GM12878 (cell line): ENCODE results near the gene SEMA4D. TPM values are rescaled to one million over a fixed set of nuclear protein-coding genes. Genes with fewer than 3 reads are reported as not detected.

Source experiments
- ATAC-seq: fragments of 200-7000 bp; cut with Tn5 transposase; 3 replicates; pipeline ENCODE4 v1.9.1; 2020; ENCODE audit warnings: mild to moderate bottlenecking, moderate library complexity
- BruUV-seq: library from RNA; stranded (reverse); fragments of 400-500 nt; replicated peaks from 2 replicates; lab custom pipeline; 2021; lab: Mats Ljungman, UMichigan
- CTCF ChIA-PET: fragments of 300-600 bp; sonication (Branson Sonifier 250); formaldehyde crosslinking; extraction: SDS; loops from one replicate; lab custom pipeline; 2021; ENCODE audit warnings: inconsistent platforms; lab: Yijun Ruan, JAX
- POLR2A ChIA-PET: fragments of 350-600 bp; formaldehyde crosslinking; extraction: SDS; loops from one replicate; lab custom pipeline; 2021; ENCODE audit warnings: inconsistent platforms; lab: Charles Lee
- RAD21 ChIA-PET: fragments of 300-600 bp; sonication (Branson Sonifier 250); formaldehyde crosslinking; loops from one replicate; lab custom pipeline; 2023; ENCODE audit warnings: antibody characterized with exemption; ENCODE audit not compliant: unreplicated experiment; lab: Charles Lee
- SMC1A ChIA-PET: fragments of 300-600 bp; sonication (Branson Sonifier 250); formaldehyde crosslinking; loops from one replicate; lab custom pipeline; 2023; ENCODE audit not compliant: unreplicated experiment, uncharacterized antibody; lab: Charles Lee
- DNase-seq: peaks from one replicate; pipeline ENCODE4 v3.0.0-alpha.2; 2011; ENCODE audit warnings: low read depth, low spot score
- FAIRE-seq: peaks from 3 replicates; lab custom pipeline; 2011; peaks lifted over from hg19 to GRCh38; lab: Jason Lieb, UNC
- H2AFZ ChIP-seq: 2 replicates; pipeline ENCODE4 v1.6.0; 2011; ENCODE audit warnings: low read depth, low read length, control low read depth; ENCODE audit not compliant: control insufficient read depth
- H3K27ac ChIP-seq: 2 replicates; pipeline ENCODE4 v1.5.1; 2011; ENCODE audit warnings: control low read depth; ENCODE audit not compliant: control insufficient read depth, insufficient read depth
- H3K27me3 ChIP-seq, 2 experiments: replicated peaks in 1 of 2; 2 replicates each; pipeline versions ENCODE4 v1.6.0 to v1.6.1; 2011; ENCODE audit warnings: low read length in 1 of 2; ENCODE audit not compliant: control insufficient read depth in 2 of 2, insufficient read depth in 2 of 2
- H3K36me3 ChIP-seq, 2 experiments: 2 replicates each; pipeline ENCODE4 v1.5.1; 2011; ENCODE audit warnings: low read length in 1 of 2; ENCODE audit not compliant: control insufficient read depth in 2 of 2, insufficient read depth in 2 of 2
- H3K4me1 ChIP-seq: 2 replicates; pipeline ENCODE4 v1.6.1; 2011; ENCODE audit warnings: mild to moderate bottlenecking, low read length, moderate library complexity, mixed read lengths; ENCODE audit not compliant: control insufficient read depth, insufficient read depth
- H3K4me2 ChIP-seq: 2 replicates; pipeline ENCODE4 v1.6.0; 2011; ENCODE audit warnings: control low read depth; ENCODE audit not compliant: control insufficient read depth, insufficient read depth
- H3K4me3 ChIP-seq: fragments of 200-600 bp; sonication (generic); 2 replicates; pipeline ENCODE4 v1.5.1; 2016
- H3K79me2 ChIP-seq: 2 replicates; pipeline ENCODE4 v1.6.0; 2011; ENCODE audit warnings: low read length; ENCODE audit not compliant: control insufficient read depth, insufficient read depth
- H3K9ac ChIP-seq: 2 replicates; pipeline ENCODE4 v1.8.0; 2011; ENCODE audit warnings: low read length, control low read depth, mixed read lengths; ENCODE audit not compliant: control insufficient read depth, insufficient read depth
- H3K9me3 ChIP-seq: replicated peaks from 3 replicates; pipeline ENCODE4 v1.5.1; 2011; ENCODE audit warnings: mild to moderate bottlenecking, low read length; ENCODE audit not compliant: control insufficient read depth, insufficient read depth
- H4K20me1 ChIP-seq: 2 replicates; pipeline ENCODE4 v1.6.0; 2011; ENCODE audit not compliant: control insufficient read depth, insufficient read depth
- MXI1 ChIP-seq: fragments of 150-350 bp; IDR thresholded peaks from 2 replicates; pipeline ENCODE4 v1.6.1; 2011; ENCODE audit warnings: low read depth, mild to moderate bottlenecking, inconsistent platforms, low read length, improper control_type of control experiment
- PAX8 ChIP-seq: fragments of 450-650 bp; IDR thresholded peaks from 2 replicates; pipeline ENCODE4 v1.6.1; 2017; ENCODE audit warnings: mild to moderate bottlenecking, moderate library complexity
- POLR2AphosphoS5 ChIP-seq: IDR thresholded peaks from 2 replicates; pipeline ENCODE4 v1.6.1; 2011; ENCODE audit warnings: mild to moderate bottlenecking, low read length, inconsistent platforms
- SIN3A ChIP-seq: IDR thresholded peaks from 2 replicates; pipeline ENCODE4 v1.6.1; 2012; ENCODE audit warnings: low read depth, low read length, improper control_type of control experiment
- USF2 ChIP-seq: IDR thresholded peaks from 2 replicates; pipeline ENCODE4 v1.6.1; 2011; ENCODE audit warnings: low read depth, low read length, improper control_type of control experiment, borderline replicate concordance
- ZNF592 ChIP-seq: fragments of 450-650 bp; IDR thresholded peaks from 2 replicates; pipeline ENCODE4 v1.6.1; 2017; ENCODE audit warnings: mild to moderate bottlenecking, moderate library complexity
- WGBS: methylation state at CpG from one replicate; pipeline ENCODE4 v1.1.6; 2016; ENCODE audit warnings: low lambda C conversion rate; ENCODE audit not compliant: insufficient replicate concordance, insufficient coverage; ENCODE audit errors: missing lambda C conversion rate; 5-methylcytosine and 5-hydroxymethylcytosine counted together
- in situ Hi-C: fragments of 300-500 bp; cut with MboI; formaldehyde crosslinking; loops from 9 replicates; pipeline ENCODE4 v1.14.3; 2018; ENCODE audit warnings: mixed read lengths
- intact Hi-C: fragments of 100-400 bp; cut with micrococcal nuclease; formaldehyde crosslinking; loops from one replicate; pipeline ENCODE4 v1.14.2; 2022; ENCODE audit not compliant: unreplicated experiment
- polyA plus RNA-seq, 11 experiments: library from polyadenylated mRNA; depleted of rRNA in 4 of 11; unstranded in 6 of 11; stranded (reverse) in 5 of 11; fragments of >200 nt; fragmentation: Nextera tagmentation in 4 of 11; fragmentation: Illumina TruSeq in 1 of 11; extraction: Ambion mirVana in 4 of 11; extraction: Trizol in 1 of 11; gene quantifications; 1 replicate in 1 of 11; 2 replicates in 10 of 11; pipeline versions ENCODE4 v1.2.1 to v1.2.3, GENCODE V29; 2011 to 2016; ENCODE audit warnings: inconsistent platforms in 2 of 11, missing spikeins in 2 of 11, low read depth in 1 of 11
- total RNA-seq, 4 experiments: library from RNA; depleted of rRNA in 3 of 4; stranded (reverse); fragments of >200 nt in 3 of 4; fragmentation: Illumina TruSeq in 1 of 4; extraction: Trizol in 1 of 4; gene quantifications; 2 replicates each; pipeline versions ENCODE4 v1.2.1 to v1.2.3, GENCODE V29; 2013 to 2021
- TF ChIP-seq, protein P1 (sequence below): fragments of 150-350 bp; IDR thresholded peaks from 2 replicates; pipeline ENCODE4 v1.6.1; 2014; ENCODE audit warnings: mild to moderate bottlenecking, low read depth, low read length
- TF ChIP-seq, protein P2 (sequence below): fragments of 450-650 bp; IDR thresholded peaks from 2 replicates; pipeline ENCODE4 v1.6.1; 2017; ENCODE audit warnings: antibody characterized with exemption, mild to moderate bottlenecking, moderate library complexity

SEMA4D gene
- total and polyA plus RNA-seq, 10 of the 15 experiments (the other 5 are each of a cell fraction or from before 2014, with no cell fraction given): 15.1 to 136 (median 39.6) TPM

DNA sequence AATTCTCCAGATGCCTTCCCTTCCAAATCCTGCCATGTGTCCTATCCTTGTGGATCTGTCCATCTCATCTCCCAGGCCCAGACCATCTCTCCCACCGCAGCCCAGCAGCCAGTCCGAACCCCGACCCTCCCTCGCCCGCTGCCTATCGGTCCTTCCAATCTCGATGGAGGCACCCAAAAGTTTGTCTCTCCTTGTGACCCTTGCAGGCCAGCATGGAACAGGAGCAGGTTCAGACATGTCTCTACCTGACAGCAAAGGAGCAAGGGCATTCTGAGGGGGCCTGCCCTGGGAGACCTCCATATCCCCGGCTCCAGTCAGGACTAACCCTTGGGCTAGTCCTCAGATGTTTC is 51.0 kb downstream of the SEMA4D start:
- TF ChIP-seq ZNF592 (no peak), POLR2AphosphoS5 (no peak), PAX8 (no peak), USF2 (no peak), SIN3A (no peak), MXI1 (no peak)
- TF ChIP-seq, protein P1, sequence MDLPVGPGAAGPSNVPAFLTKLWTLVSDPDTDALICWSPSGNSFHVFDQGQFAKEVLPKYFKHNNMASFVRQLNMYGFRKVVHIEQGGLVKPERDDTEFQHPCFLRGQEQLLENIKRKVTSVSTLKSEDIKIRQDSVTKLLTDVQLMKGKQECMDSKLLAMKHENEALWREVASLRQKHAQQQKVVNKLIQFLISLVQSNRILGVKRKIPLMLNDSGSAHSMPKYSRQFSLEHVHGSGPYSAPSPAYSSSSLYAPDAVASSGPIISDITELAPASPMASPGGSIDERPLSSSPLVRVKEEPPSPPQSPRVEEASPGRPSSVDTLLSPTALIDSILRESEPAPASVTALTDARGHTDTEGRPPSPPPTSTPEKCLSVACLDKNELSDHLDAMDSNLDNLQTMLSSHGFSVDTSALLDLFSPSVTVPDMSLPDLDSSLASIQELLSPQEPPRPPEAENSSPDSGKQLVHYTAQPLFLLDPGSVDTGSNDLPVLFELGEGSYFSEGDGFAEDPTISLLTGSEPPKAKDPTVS: no peak
- TF ChIP-seq, protein P2, sequence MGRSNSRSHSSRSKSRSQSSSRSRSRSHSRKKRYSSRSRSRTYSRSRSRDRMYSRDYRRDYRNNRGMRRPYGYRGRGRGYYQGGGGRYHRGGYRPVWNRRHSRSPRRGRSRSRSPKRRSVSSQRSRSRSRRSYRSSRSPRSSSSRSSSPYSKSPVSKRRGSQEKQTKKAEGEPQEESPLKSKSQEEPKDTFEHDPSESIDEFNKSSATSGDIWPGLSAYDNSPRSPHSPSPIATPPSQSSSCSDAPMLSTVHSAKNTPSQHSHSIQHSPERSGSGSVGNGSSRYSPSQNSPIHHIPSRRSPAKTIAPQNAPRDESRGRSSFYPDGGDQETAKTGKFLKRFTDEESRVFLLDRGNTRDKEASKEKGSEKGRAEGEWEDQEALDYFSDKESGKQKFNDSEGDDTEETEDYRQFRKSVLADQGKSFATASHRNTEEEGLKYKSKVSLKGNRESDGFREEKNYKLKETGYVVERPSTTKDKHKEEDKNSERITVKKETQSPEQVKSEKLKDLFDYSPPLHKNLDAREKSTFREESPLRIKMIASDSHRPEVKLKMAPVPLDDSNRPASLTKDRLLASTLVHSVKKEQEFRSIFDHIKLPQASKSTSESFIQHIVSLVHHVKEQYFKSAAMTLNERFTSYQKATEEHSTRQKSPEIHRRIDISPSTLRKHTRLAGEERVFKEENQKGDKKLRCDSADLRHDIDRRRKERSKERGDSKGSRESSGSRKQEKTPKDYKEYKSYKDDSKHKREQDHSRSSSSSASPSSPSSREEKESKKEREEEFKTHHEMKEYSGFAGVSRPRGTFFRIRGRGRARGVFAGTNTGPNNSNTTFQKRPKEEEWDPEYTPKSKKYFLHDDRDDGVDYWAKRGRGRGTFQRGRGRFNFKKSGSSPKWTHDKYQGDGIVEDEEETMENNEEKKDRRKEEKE: no peak
- Histone ChIP-seq H3K79me2 (peaks cover 29% of the 10 kb centered on the region), H2AFZ (no peak overlapping the region), H3K36me3 (peaks cover 14 to 16% of the 10 kb centered on the region in 2 experiments; a peak in 3 of 4 replicates), H3K4me3 (no peak overlapping the region), H3K4me2 (no peak overlapping the region), H3K9me3 (no peaks in the 10 kb centered on the region), H3K27ac (no peak overlapping the region), H3K4me1 (peaks cover 35% of the 10 kb centered on the region), H3K9ac (no peak overlapping the region), H4K20me1 (no peaks in the 10 kb centered on the region), H3K27me3 (no peaks in the 10 kb centered on the region)
- POLR2A ChIA-PET: no interaction called here
- DNase-seq (no peak), FAIRE-seq (no peak), ATAC-seq (no peak)
- RAD21 ChIA-PET: no interaction called here
- CTCF ChIA-PET: interaction anchor here (1.4 kb wide), 1 partner anchor 17 kb away, joined by 3 read pairs; no protein-coding TSS in a partner anchor
- in situ Hi-C loops: no loop called here
- SMC1A ChIA-PET: no interaction called here
- no TSS peak for BruUV-seq
- 74% methylated on average over 3 of the region's 8 CpGs for WGBS
- intact Hi-C loops: no loop called here
